ENCODE results near the gene ROPN1L.
A peak's percentile ranks its signal among the peaks of the same experiment; 100 is the strongest.
"Not testable (repeated sequence)": the region's sequence is repeated elsewhere in the genome, so short reads cannot be mapped to it uniquely, and the experiment has no call there.

The ROPN1L gene

GRCh38 chr5:10502578-10502977 lies 60.9 kb downstream of the ROPN1L start:
- peak; percentile 48 for DNase-seq (ENCODE audit: low spot score)

GRCh38 chr5:10503321-10503720 lies 61.6 kb downstream of the ROPN1L start:
- DNase-seq (ENCODE audit: low spot score) = no peak

GRCh38 chr5:10503997-10504793 lies 62.5 kb downstream of the ROPN1L start:
- DNase-seq (ENCODE audit: low spot score) = no peak

GRCh38 chr5:10505517-10506095 lies 63.9 kb downstream of the ROPN1L start:
- DNase-seq (ENCODE audit: low spot score) = no peak

- DNase-seq (ENCODE audit: low spot score) = no peak
Measured at GRCh38 chr5:10506535-10506934, 64.9 kb downstream of the ROPN1L start.

GRCh38 chr5:10507575-10508096 lies 66.0 kb downstream of the ROPN1L start:
- DNase-seq (ENCODE audit: low spot score) = no peak

GRCh38 chr5:10509575-10509974 lies 67.9 kb downstream of the ROPN1L start:
- DNase-seq (ENCODE audit: low spot score) = no peak

GRCh38 chr5:10511741-10512640 lies 70.3 kb downstream of the ROPN1L start:
- no peak for DNase-seq (ENCODE audit: low spot score)

GRCh38 chr5:10513501-10514442 lies 72.1 kb downstream of the ROPN1L start:
- DNase-seq (ENCODE audit: low spot score) = peak; percentile 81

GRCh38 chr5:10514572-10514971 lies 72.9 kb downstream of the ROPN1L start:
- DNase-seq (ENCODE audit: low spot score) = not testable (repeated sequence)
